HG03442 (cell line): ENCODE data around the gene MFAP5.
"Not testable (repeated sequence)": the region's sequence is repeated elsewhere in the genome, so short reads cannot be mapped to it uniquely, and the experiment has no call there.

Source experiments
- ATAC-seq: cut with Tn5 transposase; IDR thresholded peaks from one replicate; pipeline ENCODE4 v1.9.1; 2021; ENCODE audit warnings: mild to moderate bottlenecking, moderate library complexity; ENCODE audit not compliant: unreplicated experiment

The MFAP5 gene

GRCh38 chr12:8629486-8630033 lies 33.1 kb downstream of the MFAP5 start:
- peak; percentile 90 for ATAC-seq

GRCh38 chr12:8628731-8629130 lies 33.9 kb downstream of the MFAP5 start:
- no peak for ATAC-seq

- not testable (repeated sequence) for ATAC-seq
Observed at GRCh38 chr12:8624750-8625149, 37.9 kb downstream of the MFAP5 start.

- ATAC-seq, result no peak
Observed at GRCh38 chr12:8622646-8623045, 40.0 kb downstream of the MFAP5 start.

GRCh38 chr12:8615206-8615605 lies 47.4 kb downstream of the MFAP5 start:
- no peak for ATAC-seq

GRCh38 chr12:8613881-8614280 lies 48.7 kb downstream of the MFAP5 start:
- not testable (repeated sequence) for ATAC-seq

GRCh38 chr12:8612629-8613028 lies 50.0 kb downstream of the MFAP5 start, which contains the start of gene AICDA:
TSS of gene AICDA (minus strand) at chr12:8612859. CDS start at chr12:8612767, 92 bp downstream.
- peak; percentile 36 for ATAC-seq

- ATAC-seq, result no peak
Observed at GRCh38 chr12:8609061-8609570, 53.5 kb downstream of the MFAP5 start.

GRCh38 chr12:8606890-8607289 lies 55.7 kb downstream of the MFAP5 start:
- ATAC-seq, result no peak

GRCh38 chr12:8605057-8605456 lies 57.6 kb downstream of the MFAP5 start:
- ATAC-seq, result no peak

GRCh38 chr12:8603856-8604255 lies 58.8 kb downstream of the MFAP5 start:
- no peak for ATAC-seq

GRCh38 chr12:8603286-8603685 lies 59.3 kb downstream of the MFAP5 start:
- no peak for ATAC-seq

GRCh38 chr12:8596561-8596960 lies 66.1 kb downstream of the MFAP5 start:
- ATAC-seq, result no peak
